NCI-H146 (cell line): ENCODE results near the gene PKD2.
"Not testable (repeated sequence)": the region's sequence is repeated elsewhere in the genome, so short reads cannot be mapped to it uniquely, and the experiment has no call there.

Experiments
- DNase-seq: peaks from one replicate; lab custom pipeline; 2025; lab: John Stamatoyannopoulos, UW

Gene PKD2

DNA sequence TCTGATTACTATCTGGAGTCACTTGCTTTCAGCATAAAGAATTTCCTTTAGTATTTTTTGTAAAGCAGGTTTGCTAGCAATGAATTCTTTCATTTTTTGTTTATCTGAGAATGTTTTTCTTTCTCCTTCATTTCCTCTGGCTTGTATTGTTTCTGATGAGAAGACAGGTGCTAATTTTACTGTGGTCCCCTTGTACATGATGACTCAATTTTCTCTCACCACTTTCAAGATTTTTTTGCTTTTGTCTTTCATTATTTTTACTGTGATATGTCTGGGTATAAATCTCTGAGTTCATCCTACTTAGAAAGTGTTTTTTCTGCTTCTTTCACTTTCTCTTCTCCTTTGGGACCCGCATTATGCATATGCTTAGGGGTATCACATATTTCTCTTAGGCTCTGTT lies 62.6 kb downstream of the PKD2 start:
- no peak for DNase-seq

DNA sequence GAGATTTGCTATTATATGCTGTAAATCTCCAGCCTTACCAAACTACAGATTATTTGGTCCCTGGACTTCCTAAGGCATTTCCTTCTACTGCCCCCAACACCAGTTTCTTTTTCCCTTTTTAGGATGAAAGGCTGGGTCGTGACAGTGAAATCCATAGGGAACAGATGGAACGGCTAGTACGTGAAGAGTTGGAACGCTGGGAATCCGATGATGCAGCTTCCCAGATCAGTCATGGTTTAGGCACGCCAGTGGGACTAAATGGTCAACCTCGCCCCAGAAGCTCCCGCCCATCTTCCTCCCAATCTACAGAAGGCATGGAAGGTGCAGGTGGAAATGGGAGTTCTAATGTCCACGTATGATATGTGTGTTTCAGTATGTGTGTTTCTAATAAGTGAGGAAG lies 67.9 kb downstream of the PKD2 start:
- DNase-seq = no peak

DNA sequence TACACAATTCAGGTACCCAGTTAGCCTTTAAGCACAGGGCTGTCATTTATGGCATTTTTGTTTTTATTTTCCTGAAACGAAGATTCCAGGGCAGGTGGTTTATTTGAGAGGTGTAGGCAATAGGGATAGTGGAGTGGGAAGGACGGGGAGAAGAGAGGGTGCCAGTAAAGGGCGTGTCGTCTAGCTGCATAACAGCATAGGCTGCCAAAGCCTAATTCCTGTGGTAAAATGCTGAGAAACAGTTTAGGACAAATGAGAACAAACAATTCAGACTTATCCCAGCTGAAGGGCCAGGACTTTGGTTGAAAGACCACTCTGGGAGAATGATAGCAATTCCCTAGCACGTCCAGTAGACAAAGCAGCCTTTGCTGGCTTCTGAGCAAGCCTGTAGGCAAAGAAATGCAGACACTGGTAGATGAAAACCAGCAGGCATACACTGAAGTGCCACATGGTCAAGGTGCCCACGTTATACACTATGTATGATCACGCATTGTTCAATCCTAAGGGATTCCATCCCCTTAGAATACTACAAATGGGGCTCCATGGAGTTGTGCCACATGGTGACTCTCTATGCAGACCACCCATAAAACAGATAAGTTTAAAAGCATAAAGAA lies 70.6 kb downstream of the PKD2 start:
- no peak for DNase-seq

DNA sequence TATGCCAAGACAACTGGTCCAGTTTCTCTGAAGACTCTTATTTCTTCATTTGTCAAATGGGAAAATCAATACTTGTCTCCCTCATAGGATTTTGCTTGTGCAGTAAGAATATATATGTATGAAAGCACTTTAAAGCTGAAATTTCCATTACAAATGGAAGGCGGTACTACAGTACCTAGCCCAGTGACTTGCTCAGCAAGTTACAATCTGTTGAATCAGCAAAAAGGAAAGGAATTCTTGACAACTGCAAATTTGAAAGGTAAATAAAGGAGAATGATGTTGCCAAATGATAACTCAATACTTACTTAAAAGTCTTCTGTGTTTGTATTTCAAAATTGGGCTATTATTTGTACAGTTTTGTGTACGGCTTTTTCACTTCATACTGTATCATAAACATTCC lies 71.1 kb downstream of the PKD2 start:
- no peak for DNase-seq

DNA sequence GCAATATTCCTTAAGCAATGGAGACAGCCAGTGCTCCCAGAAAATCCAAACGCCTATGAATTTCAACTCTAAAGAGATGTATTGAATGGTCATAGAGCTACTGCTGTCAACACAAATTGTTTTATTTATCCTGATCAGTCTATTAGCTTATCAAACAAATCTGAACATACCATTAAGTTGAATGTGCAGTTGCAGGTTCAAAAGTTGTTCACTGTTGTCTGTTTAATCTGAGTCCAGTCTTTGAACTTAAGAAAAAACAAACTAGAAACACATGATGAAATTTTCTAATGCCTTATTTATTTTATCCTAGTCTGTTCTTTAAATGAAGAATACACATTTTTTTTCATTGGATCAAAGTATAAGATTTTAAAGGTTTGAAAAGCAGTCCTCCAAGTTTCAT lies 73.2 kb downstream of the PKD2 start:
- DNase-seq = no peak

DNA sequence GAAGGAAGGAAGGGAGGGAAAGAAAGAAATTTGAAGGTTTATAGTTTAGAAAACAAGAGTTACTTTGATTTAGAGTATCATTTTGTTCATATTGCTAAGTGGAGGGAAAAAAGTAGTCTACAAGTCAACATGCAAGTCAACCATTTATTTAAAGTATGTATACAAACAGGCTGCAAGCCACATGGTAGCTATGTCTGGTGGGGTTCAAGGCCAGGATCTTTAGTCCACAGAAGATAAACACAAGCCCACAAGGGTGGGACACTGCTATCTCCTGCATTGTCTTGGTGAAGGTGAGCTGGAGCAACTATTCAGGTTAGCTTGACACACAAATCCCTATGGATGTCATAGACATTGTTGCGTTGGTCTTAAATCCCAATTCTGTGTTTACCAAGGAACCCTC lies 79.6 kb downstream of the PKD2 start:
- no peak for DNase-seq

DNA sequence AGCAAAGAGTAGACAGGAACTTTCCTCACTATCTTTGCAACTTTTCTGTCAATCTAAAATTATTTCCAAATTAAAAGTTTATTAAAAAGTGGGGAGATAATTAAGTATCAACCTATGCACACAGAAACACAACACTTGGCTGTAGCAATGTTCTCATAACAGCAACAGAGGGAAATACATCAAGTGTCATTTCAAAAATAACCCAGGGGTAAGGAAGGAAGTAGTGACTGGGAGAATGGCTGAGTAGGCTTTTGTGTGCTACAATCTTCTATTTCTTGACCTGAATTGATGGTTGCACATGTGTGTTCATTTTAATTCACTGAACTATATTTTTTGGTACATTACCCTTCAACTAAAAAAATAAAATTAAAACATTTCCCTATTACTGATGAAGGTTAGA lies 83.5 kb downstream of the PKD2 start:
- no peak for DNase-seq

DNA sequence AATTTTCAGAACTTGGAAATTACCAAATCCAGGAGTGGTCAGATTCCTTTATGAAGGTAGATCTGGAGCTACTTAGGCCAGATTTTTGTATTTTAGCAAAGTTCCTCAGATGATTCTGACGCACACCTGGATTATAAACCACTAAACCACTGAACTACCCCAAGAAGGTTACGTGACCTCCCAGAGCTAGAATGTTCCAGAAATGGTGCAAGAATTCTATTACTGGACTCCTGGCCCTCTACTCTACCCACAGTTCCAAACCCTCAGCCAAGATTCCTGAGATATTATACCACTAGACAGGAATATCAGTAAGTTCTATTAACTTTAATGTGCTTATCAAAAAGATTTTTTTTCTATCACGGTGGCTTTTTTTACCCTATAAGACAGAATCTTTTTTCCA lies 83.9 kb downstream of the PKD2 start:
- DNase-seq = no peak

DNA sequence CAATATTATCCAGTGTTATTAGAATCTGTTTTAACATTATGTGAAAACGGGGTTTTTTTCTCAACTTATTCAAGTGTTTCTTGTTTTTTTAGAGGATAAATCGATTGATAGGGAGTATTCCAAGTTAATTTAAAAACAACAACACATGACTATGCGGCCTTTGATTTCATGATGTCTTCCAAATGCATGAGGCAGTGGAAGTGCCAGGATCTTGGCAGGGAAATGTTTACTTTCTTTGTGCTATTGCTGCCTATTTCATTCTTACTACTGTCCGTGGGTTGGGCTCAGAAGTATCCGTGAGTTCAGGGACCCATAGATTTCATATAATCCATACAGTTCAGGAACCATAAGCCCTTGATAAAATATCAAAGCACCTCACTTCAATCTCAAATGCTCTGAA lies 86.4 kb downstream of the PKD2 start:
- no peak for DNase-seq

DNA sequence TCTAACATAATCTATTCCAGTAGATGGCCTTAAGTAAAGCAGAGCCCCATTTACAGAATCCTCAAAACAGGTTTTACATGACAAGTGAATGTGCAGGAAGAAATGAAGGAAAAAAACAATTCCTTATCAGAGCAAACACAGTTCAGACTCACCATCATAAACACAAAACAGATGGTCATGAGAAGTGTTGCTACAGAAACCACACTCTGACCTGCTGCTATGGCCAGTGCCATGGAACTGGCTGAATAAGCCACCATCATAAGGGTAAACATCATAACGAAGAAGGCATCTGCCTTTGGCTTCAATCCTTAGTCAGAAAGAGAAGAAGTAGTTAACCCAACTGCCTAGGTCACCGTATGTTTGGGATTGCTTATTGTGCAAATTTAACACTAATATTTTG lies 89.9 kb downstream of the PKD2 start:
- no peak for DNase-seq

DNA sequence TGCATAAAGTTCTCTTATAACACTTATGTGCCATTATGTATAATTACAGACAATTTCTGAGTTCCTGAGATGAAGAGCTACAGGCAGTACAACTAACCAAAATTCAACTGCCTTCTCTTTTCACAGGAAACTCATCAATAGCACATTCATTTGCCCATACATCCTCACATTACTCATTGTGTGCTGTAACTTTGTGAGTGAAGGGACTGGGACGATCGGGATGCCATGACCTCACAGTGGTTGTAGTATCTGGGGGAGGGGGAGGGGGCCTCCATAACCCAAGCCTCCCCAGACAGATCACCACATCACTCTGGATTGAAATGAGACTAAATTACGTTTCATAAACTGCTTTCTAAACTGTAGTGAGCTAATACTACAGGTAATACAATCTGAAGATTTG lies 90.3 kb downstream of the PKD2 start:
- no peak for DNase-seq

DNA sequence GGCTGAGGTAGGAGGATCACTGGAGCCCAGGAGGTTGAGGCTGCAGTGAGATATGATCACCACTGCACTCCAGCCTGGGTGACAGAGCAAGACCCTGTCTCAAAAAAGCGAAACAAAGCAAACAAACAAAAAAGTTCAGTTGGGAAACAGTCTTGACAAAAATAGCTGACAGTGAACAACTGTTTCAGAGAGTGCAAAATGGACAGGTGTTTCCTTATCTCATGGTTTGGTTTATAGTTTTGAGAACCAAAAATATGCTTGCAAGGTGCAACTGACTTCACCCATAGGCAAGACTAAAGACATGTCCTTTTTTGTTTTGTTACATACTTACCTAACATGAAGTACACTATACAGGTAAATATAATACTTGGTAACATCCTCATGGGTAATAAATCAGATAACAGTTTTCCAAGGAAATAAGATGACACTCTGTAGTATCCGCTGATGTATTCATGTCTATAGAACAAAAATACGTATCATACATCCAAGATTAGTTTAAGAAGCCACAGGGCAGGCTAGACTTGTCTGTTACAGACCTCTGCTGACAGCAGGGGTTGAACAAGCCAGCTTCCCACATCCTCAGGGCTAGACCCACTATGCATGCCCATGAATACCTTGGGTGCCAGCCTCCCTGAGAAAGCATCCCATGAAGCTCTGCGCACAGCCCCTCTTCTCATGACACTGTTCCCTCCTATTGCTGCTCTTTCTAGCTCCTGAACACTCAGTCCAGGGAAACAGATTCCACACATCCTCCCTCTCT lies 91.7 kb downstream of the PKD2 start:
- DNase-seq = no peak

DNA sequence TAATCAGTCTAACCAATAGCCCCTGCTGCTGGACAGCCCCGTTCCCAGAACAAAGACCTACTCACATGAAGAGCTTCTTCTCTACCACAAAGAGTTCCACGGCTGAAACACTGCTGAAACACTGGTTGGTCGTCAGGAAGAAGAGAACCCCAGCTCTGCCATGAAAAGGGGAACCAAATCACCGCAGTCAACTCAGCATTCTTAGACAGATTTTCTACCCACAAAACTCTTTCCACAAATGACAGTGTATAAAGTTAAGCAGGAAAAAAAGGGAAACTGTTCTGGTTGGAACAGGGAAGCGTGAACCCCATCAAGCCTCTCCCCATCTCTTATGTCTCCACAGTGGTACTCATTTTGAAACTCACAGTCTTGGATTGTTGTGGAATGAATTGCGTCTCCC lies 93.7 kb downstream of the PKD2 start:
- no peak for DNase-seq

DNA sequence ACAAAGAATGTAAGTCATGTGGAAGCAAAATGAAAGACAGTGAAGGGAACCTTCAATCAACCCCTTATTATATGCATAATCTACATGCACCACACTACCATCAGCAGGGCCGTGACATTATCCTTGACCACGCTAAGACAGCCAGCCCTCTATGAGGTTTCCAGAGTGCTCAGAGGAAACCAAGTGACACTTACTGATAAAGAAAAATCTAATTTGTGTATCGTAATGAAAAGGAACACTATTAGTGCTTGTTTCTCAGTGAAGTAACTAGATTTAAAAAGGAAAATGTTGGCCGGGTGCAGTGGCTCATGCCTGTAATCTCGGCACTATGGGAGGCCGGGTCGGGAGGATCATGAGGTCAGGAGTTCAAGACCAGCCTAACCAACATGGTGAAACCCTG lies 94.6 kb downstream of the PKD2 start:
- DNase-seq = no peak

DNA sequence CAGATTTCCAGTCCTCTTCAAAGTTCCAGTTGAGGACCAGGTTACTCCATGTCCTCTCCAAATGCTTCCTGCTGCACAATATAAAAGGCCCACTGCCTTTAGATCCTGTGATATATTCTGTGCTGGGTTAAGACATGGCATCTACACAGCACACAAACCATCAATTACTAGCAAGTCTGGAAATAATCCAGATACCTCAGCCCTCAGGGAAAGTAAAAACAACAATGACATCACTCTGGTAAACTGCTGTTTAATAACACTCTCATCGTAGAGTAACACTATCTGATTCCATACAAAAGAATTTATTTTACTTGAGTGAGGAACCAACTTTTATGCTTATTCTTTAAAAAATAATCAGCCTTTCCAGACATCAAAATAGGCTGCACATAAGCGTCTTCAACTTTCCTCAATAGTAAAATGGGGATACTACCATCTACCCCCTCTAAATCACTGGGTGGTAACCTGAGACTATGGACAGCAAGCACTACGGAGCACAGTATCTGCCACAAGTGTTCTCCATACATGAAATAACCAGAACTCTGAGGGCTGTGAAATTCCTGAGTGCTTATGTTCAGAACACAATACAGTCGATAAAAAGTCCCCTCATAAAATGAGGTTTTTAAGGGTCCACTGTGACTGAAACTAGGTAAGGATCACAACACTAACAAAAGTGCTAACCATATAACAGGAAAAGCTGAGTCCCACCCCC lies 97.6 kb downstream of the PKD2 start:
- DNase-seq = no peak

DNA sequence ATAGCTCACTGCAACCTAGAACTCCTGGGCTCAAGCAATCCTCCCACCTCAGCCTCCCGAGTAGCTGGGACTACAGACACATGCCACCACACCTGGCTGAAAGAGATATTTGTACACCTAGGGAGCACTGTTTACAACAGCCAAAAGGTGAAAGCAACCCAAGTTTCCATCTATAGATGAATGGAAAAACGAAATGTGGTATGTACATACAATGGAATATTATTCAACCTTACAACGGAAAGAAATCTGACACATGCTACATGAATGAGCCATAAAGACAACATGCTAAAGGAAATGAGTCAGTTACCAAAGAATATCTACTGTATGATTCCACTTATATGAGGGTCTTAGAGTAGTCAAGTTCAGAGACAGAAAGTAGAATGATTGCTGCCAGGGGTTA lies 98.8 kb downstream of the PKD2 start:
- DNase-seq = no peak

DNA sequence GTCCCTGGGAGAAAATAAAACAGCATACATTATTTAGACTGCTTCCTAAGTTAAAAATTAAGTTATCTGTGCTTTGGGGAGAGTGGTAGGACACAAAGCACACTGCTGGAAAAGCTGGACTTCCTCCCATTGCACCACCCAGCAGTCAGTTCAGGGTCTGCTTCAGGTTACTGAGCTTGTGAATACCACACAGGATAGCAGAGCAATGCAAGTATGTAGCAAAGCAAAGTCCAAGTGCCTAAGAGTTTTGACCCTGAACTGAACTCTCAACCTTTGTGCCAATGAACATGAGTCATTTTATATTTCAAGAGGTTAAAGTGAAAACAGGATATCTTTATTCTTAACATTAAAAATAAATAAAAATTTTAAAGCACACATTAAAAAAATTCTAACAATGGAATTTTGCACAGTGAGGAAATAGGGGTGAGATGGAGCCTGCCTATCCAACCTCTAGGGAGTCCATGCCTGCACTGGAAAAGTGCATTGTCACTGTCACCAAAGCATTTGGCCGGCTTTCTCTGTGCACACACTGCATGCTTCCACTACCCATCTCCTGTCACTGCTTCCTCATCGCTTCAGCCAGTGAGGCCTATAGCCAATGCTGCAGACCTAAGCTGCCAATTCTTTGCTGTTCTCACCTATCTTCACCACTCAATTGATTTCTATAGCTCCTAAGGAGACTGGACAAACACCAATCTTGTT lies 100.1 kb downstream of the PKD2 start:
- no peak for DNase-seq

DNA sequence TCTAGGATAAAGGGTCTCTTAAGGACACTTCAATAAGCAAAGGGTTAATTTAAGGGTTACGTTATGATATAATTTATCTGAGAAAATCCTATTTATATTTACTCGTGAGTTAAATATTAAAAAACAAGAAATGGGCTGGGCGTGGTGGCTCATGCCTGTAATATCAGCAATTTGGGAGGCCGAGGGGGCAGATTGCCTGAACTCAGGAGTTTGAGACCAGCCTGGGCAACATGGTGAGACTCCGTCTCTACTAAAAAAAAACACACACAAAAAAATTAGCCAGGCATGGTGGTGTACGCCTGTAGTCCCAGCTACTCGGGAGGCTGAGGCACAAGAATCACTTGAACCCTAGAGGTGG lies 100.7 kb downstream of the PKD2 start:
- DNase-seq = not testable (repeated sequence)

DNA sequence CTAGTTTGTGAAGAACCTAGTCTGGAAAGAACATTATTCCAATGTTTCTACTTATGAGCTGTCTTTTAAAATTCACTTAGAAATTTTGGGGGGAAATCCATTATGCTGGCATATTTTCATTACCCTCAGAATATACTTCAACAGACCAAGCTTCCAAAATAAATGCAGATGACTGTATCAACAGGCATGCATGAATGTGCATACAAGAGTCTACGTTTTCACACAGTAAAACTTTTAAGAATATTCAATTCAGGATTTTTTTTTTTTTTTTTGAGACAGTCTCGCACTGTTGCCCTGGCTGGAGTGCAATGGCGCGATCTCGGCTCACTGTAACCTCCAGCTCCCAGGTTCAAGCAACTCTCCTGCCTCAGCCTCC lies 101.3 kb downstream of the PKD2 start:
- DNase-seq = no peak

DNA sequence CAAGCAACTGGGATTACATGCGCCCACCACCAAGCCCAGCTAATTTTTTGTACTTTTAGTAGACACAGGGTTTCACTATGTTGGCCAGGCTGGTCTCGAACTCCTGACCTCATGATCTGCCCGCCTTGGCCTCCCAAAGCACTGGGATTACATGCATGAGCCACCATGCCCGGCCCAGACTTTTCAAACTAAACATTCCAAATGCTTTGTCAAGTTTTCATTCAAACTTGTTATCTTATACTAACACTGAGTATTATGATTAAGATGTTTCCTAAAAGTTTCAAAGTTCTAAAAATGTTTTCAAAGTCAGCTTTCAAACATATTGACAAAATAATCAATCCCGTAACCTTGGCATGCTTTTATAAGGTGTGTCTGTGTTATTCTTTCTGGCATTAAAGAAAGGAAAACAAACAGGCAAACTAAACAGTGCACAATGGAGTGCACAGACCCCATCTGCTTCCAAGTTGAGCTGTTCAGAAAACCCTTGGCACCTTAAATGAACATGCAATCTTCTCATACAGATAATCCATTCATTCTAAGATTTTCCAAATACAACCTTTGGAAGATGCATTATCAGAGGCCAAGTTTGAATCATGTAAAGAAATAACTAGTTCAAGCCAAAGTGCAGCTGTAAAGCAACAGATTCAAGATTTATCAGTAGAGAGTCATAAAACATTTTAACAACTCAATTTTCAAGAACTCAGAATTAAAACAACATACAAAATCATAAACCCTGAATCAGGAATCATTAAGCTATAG lies 101.9 kb downstream of the PKD2 start:
- no peak for DNase-seq

DNA sequence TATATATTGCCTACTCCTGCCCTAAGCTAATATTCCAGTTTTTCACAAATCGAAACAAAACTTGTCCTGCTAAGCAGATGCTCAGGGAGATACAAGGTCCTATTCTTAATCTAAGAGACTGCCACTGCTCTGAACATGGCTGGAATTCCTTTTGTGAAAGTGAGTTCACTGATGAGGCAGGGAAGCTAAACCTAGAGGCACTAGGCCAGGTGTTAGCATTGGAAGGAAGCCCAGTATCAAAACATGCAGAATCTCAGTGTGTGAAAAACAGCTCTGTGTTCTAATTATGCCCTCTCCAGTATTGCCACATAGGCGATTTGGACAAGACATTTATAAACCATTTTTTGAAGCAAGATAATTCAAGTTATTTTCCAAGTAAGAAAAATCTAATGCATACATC lies 103.4 kb downstream of the PKD2 start:
- DNase-seq = no peak

DNA sequence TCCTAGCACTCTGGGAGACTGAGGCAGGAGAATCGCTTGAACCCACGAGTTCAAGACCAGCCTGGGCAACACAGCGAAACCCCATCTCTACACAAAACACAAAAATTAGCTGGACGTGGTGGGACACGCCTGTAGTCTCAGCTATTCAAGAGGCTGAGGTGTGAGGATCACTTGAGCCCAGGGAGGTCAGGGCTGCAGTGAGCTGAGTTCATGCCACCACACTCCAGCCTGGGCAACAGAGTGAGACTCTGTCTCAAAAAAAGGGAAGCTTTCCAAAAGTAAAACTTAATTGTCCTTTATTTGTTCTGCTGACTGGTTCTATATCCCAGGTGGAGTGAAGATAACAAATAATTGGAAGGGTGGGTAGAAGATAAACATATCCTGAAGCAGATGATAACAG lies 105.4 kb downstream of the PKD2 start:
- DNase-seq = no peak
